B cell (primary cell): ENCODE results near the gene ARL6IP4. TPM values are rescaled to one million over a fixed set of nuclear protein-coding genes. Genes with fewer than 3 reads are reported as not detected.

Source experiments
- ATAC-seq: fragments of 200-7000 bp; cut with Tn5 transposase; one replicate; pipeline ENCODE4 v1.10.0; 2021; ENCODE audit warnings: low read depth, mild to moderate bottlenecking, moderate number of reproducible peaks, moderate library complexity
- CTCF ChIA-PET: fragments of 350-600 bp; sonication (Branson Sonifier 250); formaldehyde crosslinking; loops from one replicate; lab custom pipeline; 2021; ENCODE audit warnings: antibody characterized with exemption, inconsistent platforms; lab: Charles Lee
- POLR2A ChIA-PET: fragments of 350-600 bp; sonication (Branson Sonifier 250); formaldehyde crosslinking; loops from one replicate; lab custom pipeline; 2021; ENCODE audit warnings: antibody characterized with exemption; lab: Charles Lee
- DNase-seq: peaks from one replicate; pipeline ENCODE4 v3.0.0; 2013
- H2AFZ ChIP-seq: 2 replicates; pipeline ENCODE4 v1.6.1; 2012; ENCODE audit warnings: mild to moderate bottlenecking, low read depth, low read length; ENCODE audit not compliant: insufficient read depth, poor library complexity, severe bottlenecking
- H3K27ac ChIP-seq, 2 donors: 1 replicate in 1 of 2; 2 replicates in 1 of 2; pipeline ENCODE4 v1.5.1; 2012 to 2013; ENCODE audit warnings: low read length in 2 of 2, mild to moderate bottlenecking in 2 of 2, moderate library complexity in 1 of 2
- H3K27me3 ChIP-seq, 4 experiments: fragments of 200-600 bp in 1 of 4; sonication (generic) in 1 of 4; replicated peaks in 1 of 4; 1 replicate in 2 of 4; 2 replicates in 2 of 4; pipeline versions ENCODE4 v1.6.1 to v1.7.0; 2013 to 2016; ENCODE audit warnings: low read length in 3 of 4, mild to moderate bottlenecking in 2 of 4, mixed read lengths in 1 of 4, moderate library complexity in 1 of 4; ENCODE audit not compliant: insufficient read depth in 4 of 4, control insufficient read depth in 3 of 4; ENCODE audit errors: control extremely low read depth in 1 of 4
- H3K36me3 ChIP-seq, 2 experiments: replicated peaks in 1 of 2; 1 replicate in 1 of 2; 2 replicates in 1 of 2; pipeline versions ENCODE4 v1.6.1 to v1.7.1; 2013; ENCODE audit warnings: low read length in 1 of 2; ENCODE audit not compliant: insufficient read depth in 2 of 2, control insufficient read depth in 1 of 2; ENCODE audit errors: control extremely low read depth in 1 of 2, extremely low read depth in 1 of 2
- H3K4me1 ChIP-seq, 2 donors: fragments of 200-600 bp in 1 of 2; sonication (generic) in 1 of 2; 1 replicate in 1 of 2; 2 replicates in 1 of 2; pipeline versions ENCODE4 v1.5.1 to v1.6.1; 2013 to 2017; ENCODE audit warnings: low read length in 2 of 2; ENCODE audit not compliant: control insufficient read depth in 2 of 2, insufficient read depth in 2 of 2
- H3K4me2 ChIP-seq: replicated peaks from 2 replicates; pipeline ENCODE3; 2012; ENCODE audit warnings: mild to moderate bottlenecking, low read depth, low read length; ENCODE audit not compliant: poor library complexity, severe bottlenecking
- H3K4me3 ChIP-seq, 5 experiments: fragments of 200-600 bp in 1 of 5; sonication (generic) in 1 of 5; 1 replicate in 3 of 5; 2 replicates in 2 of 5; pipeline versions ENCODE4 v1.5.1 to v1.7.0; 2011 to 2016; ENCODE audit warnings: low read length in 4 of 5, mild to moderate bottlenecking in 4 of 5, low read depth in 2 of 5, control low read depth in 1 of 5, moderate library complexity in 1 of 5; ENCODE audit not compliant: insufficient read depth in 1 of 5; ENCODE audit errors: control extremely low read depth in 1 of 5, extremely low read depth in 1 of 5
- H3K79me2 ChIP-seq: fragments of 200-600 bp; sonication (generic); one replicate; pipeline ENCODE4 v1.6.0; 2016; ENCODE audit warnings: low read length; ENCODE audit not compliant: control insufficient read depth, insufficient read depth
- H3K9ac ChIP-seq: fragments of 200-600 bp; sonication (generic); 2 replicates; pipeline ENCODE4 v1.6.1; 2017; ENCODE audit warnings: mild to moderate bottlenecking, low read length, moderate library complexity
- H3K9me3 ChIP-seq, 3 donors: one replicate each; pipeline versions ENCODE4 v1.6.1 to v1.7.1; 2013; ENCODE audit warnings: low read length in 2 of 3; ENCODE audit not compliant: control insufficient read depth in 2 of 3, insufficient read depth in 1 of 3; ENCODE audit errors: control extremely low read depth in 1 of 3
- H4K20me1 ChIP-seq: 2 replicates; pipeline ENCODE4 v1.6.0; 2012; ENCODE audit warnings: mild to moderate bottlenecking, low read length; ENCODE audit not compliant: insufficient read depth, control insufficient read depth, poor library complexity, severe bottlenecking
- H3K27ac Mint-ChIP-seq: one replicate; pipeline ENCODE4 v1.8.0; 2021; ENCODE audit warnings: mixed read lengths
- H3K27me3 Mint-ChIP-seq: one replicate; pipeline ENCODE4 v1.8.0; 2021; ENCODE audit warnings: mixed read lengths
- H3K4me1 Mint-ChIP-seq: one replicate; pipeline ENCODE4 v1.8.0; 2021; ENCODE audit warnings: mixed read lengths
- H3K4me3 Mint-ChIP-seq: one replicate; pipeline ENCODE4 v1.8.0; 2021; ENCODE audit warnings: mixed read lengths
- H3K9me3 Mint-ChIP-seq: one replicate; pipeline ENCODE4 v1.8.0; 2022; ENCODE audit warnings: mixed read lengths; ENCODE audit not compliant: insufficient read depth
- EZH2 ChIP-seq: IDR thresholded peaks from 2 replicates; pipeline ENCODE4 v1.6.1; 2012; ENCODE audit warnings: borderline replicate concordance, low read depth, mild to moderate bottlenecking, moderate library complexity, low read length; ENCODE audit not compliant: insufficient read depth, poor library complexity, severe bottlenecking
- WGBS: methylation state at CpG from one replicate; pipeline ENCODE4 v1.1.5; 2013; ENCODE audit warnings: missing lambda C conversion rate; ENCODE audit not compliant: insufficient coverage; 5-methylcytosine and 5-hydroxymethylcytosine counted together
- intact Hi-C: fragments of 100-400 bp; cut with micrococcal nuclease; formaldehyde crosslinking; loops from one replicate; pipeline ENCODE4 v1.10.0; 2022
- polyA plus RNA-seq: library from polyadenylated mRNA; depleted of rRNA; stranded (reverse); fragments of >200 nt; gene quantifications from 2 replicates; pipeline ENCODE4 v1.2.3, GENCODE V29; 2012
- total RNA-seq, 2 donors: library from RNA; stranded (reverse); fragments of 120-200 nt in 1 of 2; gene quantifications; 1 replicate in 1 of 2; 2 replicates in 1 of 2; pipeline versions ENCODE4 v1.2.3 to v1.2.4, GENCODE V29; 2013 to 2022
- TF ChIP-seq, protein P1 (sequence below): fragments of 200-600 bp; IDR thresholded peaks from one replicate; pipeline ENCODE4 v1.8.0; 2022; ENCODE audit warnings: antibody characterized with exemption, mild to moderate bottlenecking

The ARL6IP4 gene
- total and polyA plus RNA-seq, 2 donors (not counting 1 experiment from before 2014, with no cell fraction given), result 165 to 274 TPM

DNA sequence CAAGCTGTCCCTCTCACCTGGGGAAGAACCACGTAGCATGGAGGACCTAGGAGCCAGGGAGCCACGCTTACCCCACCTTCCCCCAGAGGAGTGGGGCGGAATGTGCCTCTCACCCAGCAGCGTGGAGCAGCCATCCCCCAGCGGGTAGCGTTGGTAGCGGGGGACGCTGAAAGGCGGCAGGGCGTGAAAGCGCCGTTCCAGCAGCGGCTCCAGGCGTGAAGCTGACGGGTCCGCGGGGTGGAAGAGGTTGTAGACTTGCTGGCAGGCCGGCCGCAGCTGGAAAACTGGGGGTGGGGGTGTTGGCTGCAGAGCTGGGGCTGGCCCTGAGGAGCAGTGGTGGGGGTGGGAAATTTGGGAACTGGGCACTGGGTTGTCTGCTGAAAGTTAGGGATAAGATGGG is 11.9 kb downstream of the ARL6IP4 start:
- H3K27ac Mint-ChIP-seq, result no peak overlapping the region
- H3K4me3 Mint-ChIP-seq, result no peak overlapping the region
- no peak for DNase-seq
- intact Hi-C loops, result no loop called here
- TF ChIP-seq, protein P1, sequence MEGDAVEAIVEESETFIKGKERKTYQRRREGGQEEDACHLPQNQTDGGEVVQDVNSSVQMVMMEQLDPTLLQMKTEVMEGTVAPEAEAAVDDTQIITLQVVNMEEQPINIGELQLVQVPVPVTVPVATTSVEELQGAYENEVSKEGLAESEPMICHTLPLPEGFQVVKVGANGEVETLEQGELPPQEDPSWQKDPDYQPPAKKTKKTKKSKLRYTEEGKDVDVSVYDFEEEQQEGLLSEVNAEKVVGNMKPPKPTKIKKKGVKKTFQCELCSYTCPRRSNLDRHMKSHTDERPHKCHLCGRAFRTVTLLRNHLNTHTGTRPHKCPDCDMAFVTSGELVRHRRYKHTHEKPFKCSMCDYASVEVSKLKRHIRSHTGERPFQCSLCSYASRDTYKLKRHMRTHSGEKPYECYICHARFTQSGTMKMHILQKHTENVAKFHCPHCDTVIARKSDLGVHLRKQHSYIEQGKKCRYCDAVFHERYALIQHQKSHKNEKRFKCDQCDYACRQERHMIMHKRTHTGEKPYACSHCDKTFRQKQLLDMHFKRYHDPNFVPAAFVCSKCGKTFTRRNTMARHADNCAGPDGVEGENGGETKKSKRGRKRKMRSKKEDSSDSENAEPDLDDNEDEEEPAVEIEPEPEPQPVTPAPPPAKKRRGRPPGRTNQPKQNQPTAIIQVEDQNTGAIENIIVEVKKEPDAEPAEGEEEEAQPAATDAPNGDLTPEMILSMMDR, result no peak
- TF ChIP-seq EZH2, result no peak
- H3K79me2 ChIP-seq, result no peaks in the 10 kb centered on the region
- ChIA-PET CTCF (interaction anchor here (0.5 kb wide), 1 partner anchor 242 kb away, joined by 3 read pairs; no protein-coding TSS in a partner anchor), POLR2A (interaction anchor here (0.5 kb wide), 1 partner anchor 58 kb away, joined by 3 read pairs; no protein-coding TSS in a partner anchor)
- no peaks in the 10 kb centered on the region for H3K9me3 Mint-ChIP-seq
- H4K20me1 ChIP-seq, result no peaks in the 10 kb centered on the region
- 96% methylated on average over 16 of the region's 19 CpGs for WGBS
- no peaks in the 10 kb centered on the region for H3K27me3 Mint-ChIP-seq
- H3K27ac ChIP-seq, result no peak overlapping the region
- H2AFZ ChIP-seq, result no peak overlapping the region
- no peak overlapping the region for H3K9ac ChIP-seq
- no peaks in the 10 kb centered on the region for H3K4me1 ChIP-seq
- H3K4me3 ChIP-seq, result no peak overlapping the region
- ATAC-seq, result no peak
- H3K27me3 ChIP-seq, result no peaks in the 10 kb centered on the region
- no peak overlapping the region for H3K4me2 ChIP-seq
- peaks cover 2% of the 10 kb centered on the region for H3K4me1 Mint-ChIP-seq
- H3K9me3 ChIP-seq, result no peaks in the 10 kb centered on the region
- no peaks in the 10 kb centered on the region for H3K36me3 ChIP-seq

DNA sequence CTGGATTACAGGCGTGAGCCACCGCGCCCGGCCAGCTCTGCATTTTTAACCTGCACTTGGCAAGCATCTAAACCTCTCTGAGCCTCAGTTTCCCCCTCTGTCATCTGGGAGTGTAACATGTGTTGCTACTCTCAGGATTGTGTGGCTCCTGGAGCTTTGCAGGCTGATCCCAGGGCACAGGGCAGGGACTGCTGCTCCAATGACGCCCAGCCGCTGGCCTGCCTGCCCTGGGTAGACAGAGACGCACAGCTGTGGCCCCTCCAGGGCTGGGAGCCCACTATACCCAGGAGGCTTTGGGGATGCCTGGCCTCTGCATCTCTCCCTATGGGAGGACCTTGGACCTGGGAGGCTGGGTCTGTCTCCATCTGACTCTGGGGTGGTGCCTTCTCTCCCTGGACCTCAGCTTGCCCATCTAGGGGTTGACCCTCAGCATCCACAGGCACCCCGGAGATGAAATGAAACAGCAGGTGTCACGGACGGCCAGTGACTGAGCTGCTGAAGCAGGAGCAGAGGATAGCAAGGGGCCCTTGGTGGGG is 13.7 kb downstream of the ARL6IP4 start:
- no peak overlapping the region for H3K4me2 ChIP-seq
- TF ChIP-seq, protein P1, result no peak
- TF ChIP-seq EZH2, result no peak
- Mint-ChIP-seq H3K27me3 (no peaks in the 10 kb centered on the region), H3K9me3 (no peaks in the 10 kb centered on the region), H3K4me1 (peaks cover 2% of the 10 kb centered on the region), H3K27ac (no peak overlapping the region), H3K4me3 (no peak overlapping the region)
- ATAC-seq (no peak), DNase-seq (no peak)
- H3K4me3 ChIP-seq, result no peak overlapping the region
- H3K36me3 ChIP-seq, result no peaks in the 10 kb centered on the region
- H3K27me3 ChIP-seq, result no peaks in the 10 kb centered on the region
- CTCF ChIA-PET, result no interaction called here
- POLR2A ChIA-PET, result no interaction called here
- no peaks in the 10 kb centered on the region for H4K20me1 ChIP-seq
- intact Hi-C loops, result no loop called here
- no peak overlapping the region for H3K9ac ChIP-seq
- H3K9me3 ChIP-seq, result no peaks in the 10 kb centered on the region
- no peak overlapping the region for H3K27ac ChIP-seq
- WGBS, result 95% methylated on average over 9 of the region's 10 CpGs
- H2AFZ ChIP-seq, result no peak overlapping the region
- no peaks in the 10 kb centered on the region for H3K79me2 ChIP-seq
- no peaks in the 10 kb centered on the region for H3K4me1 ChIP-seq
